SKM-1 (cell line): Measurements from ENCODE around the gene RHOXF2.
"Not testable (repeated sequence)": the region's sequence is repeated elsewhere in the genome, so short reads cannot be mapped to it uniquely, and the experiment has no call there.

Experiments
- DNase-seq: peaks from one replicate; lab custom pipeline; 2025; ENCODE audit not compliant: unreplicated experiment; lab: John Stamatoyannopoulos, UW

The RHOXF2 gene

GRCh38 chrX:120196626-120197283, 38.3 kb downstream of the RHOXF2 start:
- DNase-seq, result not testable (repeated sequence)

GRCh38 chrX:120200851-120201250, 42.4 kb downstream of the RHOXF2 start:
- DNase-seq, result no peak

GRCh38 chrX:120205816-120206753, 47.7 kb downstream of the RHOXF2 start:
- no peak for DNase-seq

GRCh38 chrX:120207009-120207605, 48.7 kb downstream of the RHOXF2 start:
- DNase-seq, result no peak

GRCh38 chrX:120213438-120214265, 55.2 kb downstream of the RHOXF2 start:
- DNase-seq, result peak; percentile 3
